Keratinocyte (primary cell): ENCODE results near the gene ZBTB7B. TPM values are rescaled to one million over a fixed set of nuclear protein-coding genes. Genes with fewer than 3 reads are reported as not detected.

ENCODE experiments used
- DNase-seq: peaks from one replicate; pipeline ENCODE4 v3.0.0-alpha.2; 2011; ENCODE audit warnings: low read depth, missing footprints, low spot score
- FAIRE-seq: peaks from 2 replicates; lab custom pipeline; 2011; peaks lifted over from hg19 to GRCh38; lab: Jason Lieb, UNC
- H2AFZ ChIP-seq: 2 replicates; pipeline ENCODE4 v1.6.0; 2012; ENCODE audit warnings: low read length, control low read depth, inconsistent platforms; ENCODE audit not compliant: control insufficient read depth
- H3K27ac ChIP-seq: 2 replicates; pipeline ENCODE4 v1.5.1; 2011; ENCODE audit warnings: low read length; ENCODE audit not compliant: control insufficient read depth, insufficient read depth
- H3K27me3 ChIP-seq: 3 replicates; pipeline ENCODE4 v1.6.0; 2011; ENCODE audit warnings: low read length; ENCODE audit not compliant: control insufficient read depth, insufficient read depth; ENCODE audit errors: extremely low read depth
- H3K36me3 ChIP-seq, 2 experiments: 2 replicates in 1 of 2; 3 replicates in 1 of 2; pipeline ENCODE4 v1.5.1; 2011; ENCODE audit warnings: low read length in 2 of 2, mild to moderate bottlenecking in 1 of 2; ENCODE audit not compliant: control insufficient read depth in 2 of 2, insufficient read depth in 2 of 2; ENCODE audit errors: extremely low read depth in 1 of 2
- H3K4me1 ChIP-seq: 3 replicates; pipeline ENCODE4 v1.5.1; 2011; ENCODE audit warnings: low read length; ENCODE audit not compliant: control insufficient read depth, insufficient read depth; ENCODE audit errors: extremely low read depth
- H3K4me2 ChIP-seq: 3 replicates; pipeline ENCODE4 v1.6.0; 2011; ENCODE audit warnings: low read depth, low read length; ENCODE audit not compliant: control insufficient read depth, insufficient read depth; ENCODE audit errors: extremely low read depth
- H3K4me3 ChIP-seq, 3 experiments: fragments of 200-600 bp in 1 of 3; sonication (generic) in 1 of 3; 2 replicates in 2 of 3; 3 replicates in 1 of 3; pipeline ENCODE4 v1.5.1; 2011 to 2016; ENCODE audit warnings: low read length in 3 of 3, mild to moderate bottlenecking in 3 of 3, control low read depth in 2 of 3, inconsistent platforms in 1 of 3, low read depth in 1 of 3, mixed read lengths in 1 of 3, mixed run types in 1 of 3, moderate library complexity in 1 of 3; ENCODE audit not compliant: control insufficient read depth in 2 of 3, insufficient read depth in 2 of 3; ENCODE audit errors: extremely low read depth in 1 of 3
- H3K79me2 ChIP-seq: 2 replicates; pipeline ENCODE4 v1.6.0; 2012; ENCODE audit warnings: low read length; ENCODE audit not compliant: control insufficient read depth, insufficient read depth
- H3K9ac ChIP-seq: 3 replicates; pipeline ENCODE4 v1.6.0; 2011; ENCODE audit warnings: low read length; ENCODE audit not compliant: control insufficient read depth, insufficient read depth; ENCODE audit errors: extremely low read depth
- H3K9me1 ChIP-seq: 3 replicates; pipeline ENCODE4 v1.6.0; 2011; ENCODE audit warnings: low read length; ENCODE audit not compliant: control insufficient read depth, insufficient read depth; ENCODE audit errors: extremely low read depth
- H3K9me3 ChIP-seq: 2 replicates; pipeline ENCODE4 v1.5.1; 2012; ENCODE audit warnings: low read depth, low read length; ENCODE audit not compliant: control insufficient read depth
- H4K20me1 ChIP-seq: 3 replicates; pipeline ENCODE4 v1.6.0; 2011; ENCODE audit warnings: low read length; ENCODE audit not compliant: control insufficient read depth, insufficient read depth; ENCODE audit errors: extremely low read depth
- EZH2 ChIP-seq: IDR thresholded peaks from one replicate; pipeline ENCODE4 v1.6.1; 2012; ENCODE audit warnings: inconsistent platforms, mild to moderate bottlenecking, low read length, moderate library complexity
- dilution Hi-C: fragments of 300-500 bp; cut with MboI; formaldehyde crosslinking; loops from one replicate; pipeline ENCODE4 v1.7.0; 2020; ENCODE audit warnings: low sequenced_read_pairs; ENCODE audit not compliant: extremely low pct_ligation_motif_present
- polyA plus RNA-seq, 5 experiments: library from polyadenylated mRNA; depleted of rRNA in 3 of 5; stranded (reverse) in 3 of 5; stranded (forward) in 1 of 5; unstranded in 1 of 5; fragments of >200 nt; gene quantifications; 1 replicate in 1 of 5; 2 replicates in 3 of 5; 3 replicates in 1 of 5; pipeline versions ENCODE4 v1.2.1 to v1.2.3, GENCODE V29; 2011 to 2012; ENCODE audit warnings: missing spikeins in 2 of 5, low read depth in 1 of 5, low replicate concordance in 1 of 5
- TF ChIP-seq, protein P1 (sequence below), 3 experiments: IDR thresholded peaks in 1 of 3; conservative IDR thresholded peaks in 1 of 3; optimal IDR thresholded peaks in 1 of 3; 2 replicates in 2 of 3; 3 replicates in 1 of 3; pipeline versions ENCODE3 to v1.5.1; 2011; ENCODE audit warnings: low read length in 3 of 3, mild to moderate bottlenecking in 3 of 3, moderate library complexity in 2 of 3, control low read depth in 1 of 3, inconsistent platforms in 1 of 3; ENCODE audit not compliant: insufficient read depth in 2 of 3; ENCODE audit errors: extremely low read depth in 1 of 3

ZBTB7B gene
- polyA plus RNA-seq, 1 donor (not counting 4 experiments of a cell fraction or from before 2014, with no cell fraction given) = 20.9 TPM

DNA sequence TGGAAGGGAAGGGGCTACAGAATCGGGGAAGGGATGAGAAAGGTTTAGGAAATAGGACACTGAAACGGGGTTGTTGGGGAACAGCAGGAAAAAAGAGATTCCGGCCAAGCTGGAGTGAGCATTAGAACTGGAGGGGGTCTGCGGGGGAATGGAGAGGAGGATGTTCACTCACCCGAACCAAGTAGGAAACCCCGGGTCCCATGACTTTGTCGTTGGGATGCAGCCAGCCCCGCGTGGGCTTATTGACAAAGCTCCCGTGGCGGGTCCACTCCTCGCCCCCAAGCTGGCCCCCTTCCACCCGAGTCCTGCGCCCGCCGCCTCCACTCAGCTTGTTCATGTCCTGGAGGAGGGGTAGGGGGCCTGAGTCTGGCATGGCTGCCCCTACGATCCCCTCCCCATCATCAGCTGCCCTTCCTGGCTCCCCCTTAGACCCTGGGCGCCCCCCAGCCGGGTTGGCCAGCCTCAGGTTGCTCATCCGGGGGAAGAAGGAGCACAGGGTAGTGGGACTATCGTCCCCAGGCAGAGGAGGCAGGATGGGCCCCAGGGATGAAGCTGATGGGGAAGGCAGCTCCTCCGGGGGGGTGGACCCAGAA is 32.6 kb upstream of the ZBTB7B start:
- Histone ChIP-seq H3K27ac (peak overlapping the region; percentile 99), H3K4me2 (peak overlapping the region; percentile 76), H3K36me3 (peaks cover 20 to 39% of the 10 kb centered on the region in 2 experiments), H3K4me1 (peaks cover 50% of the 10 kb centered on the region), H3K9ac (peak overlapping the region; percentile 79), H3K4me3 (peak overlapping the region; percentile 52 to 71 (median 54)), H2AFZ (no peak overlapping the region), H4K20me1 (no peaks in the 10 kb centered on the region), H3K27me3 (no peaks in the 10 kb centered on the region), H3K9me3 (no peaks in the 10 kb centered on the region), H3K79me2 (peaks cover 52% of the 10 kb centered on the region), H3K9me1 (no peaks in the 10 kb centered on the region)
- dilution Hi-C loops = no loop called here
- no peak for FAIRE-seq
- no peak for DNase-seq
- TF ChIP-seq, protein P1, sequence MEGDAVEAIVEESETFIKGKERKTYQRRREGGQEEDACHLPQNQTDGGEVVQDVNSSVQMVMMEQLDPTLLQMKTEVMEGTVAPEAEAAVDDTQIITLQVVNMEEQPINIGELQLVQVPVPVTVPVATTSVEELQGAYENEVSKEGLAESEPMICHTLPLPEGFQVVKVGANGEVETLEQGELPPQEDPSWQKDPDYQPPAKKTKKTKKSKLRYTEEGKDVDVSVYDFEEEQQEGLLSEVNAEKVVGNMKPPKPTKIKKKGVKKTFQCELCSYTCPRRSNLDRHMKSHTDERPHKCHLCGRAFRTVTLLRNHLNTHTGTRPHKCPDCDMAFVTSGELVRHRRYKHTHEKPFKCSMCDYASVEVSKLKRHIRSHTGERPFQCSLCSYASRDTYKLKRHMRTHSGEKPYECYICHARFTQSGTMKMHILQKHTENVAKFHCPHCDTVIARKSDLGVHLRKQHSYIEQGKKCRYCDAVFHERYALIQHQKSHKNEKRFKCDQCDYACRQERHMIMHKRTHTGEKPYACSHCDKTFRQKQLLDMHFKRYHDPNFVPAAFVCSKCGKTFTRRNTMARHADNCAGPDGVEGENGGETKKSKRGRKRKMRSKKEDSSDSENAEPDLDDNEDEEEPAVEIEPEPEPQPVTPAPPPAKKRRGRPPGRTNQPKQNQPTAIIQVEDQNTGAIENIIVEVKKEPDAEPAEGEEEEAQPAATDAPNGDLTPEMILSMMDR (optimal IDR thresholded peaks at IDR 0.05 in 1 of 3, IDR thresholded peaks at IDR 0.05 in 1 of 3, conservative IDR thresholded peaks at IDR 0.05 in 1 of 3; ENCODE audit: extremely low read depth in 1 of 3, insufficient read depth in 2 of 3, low read length in 3 of 3) = no peak
- TF ChIP-seq EZH2 = no peak

DNA sequence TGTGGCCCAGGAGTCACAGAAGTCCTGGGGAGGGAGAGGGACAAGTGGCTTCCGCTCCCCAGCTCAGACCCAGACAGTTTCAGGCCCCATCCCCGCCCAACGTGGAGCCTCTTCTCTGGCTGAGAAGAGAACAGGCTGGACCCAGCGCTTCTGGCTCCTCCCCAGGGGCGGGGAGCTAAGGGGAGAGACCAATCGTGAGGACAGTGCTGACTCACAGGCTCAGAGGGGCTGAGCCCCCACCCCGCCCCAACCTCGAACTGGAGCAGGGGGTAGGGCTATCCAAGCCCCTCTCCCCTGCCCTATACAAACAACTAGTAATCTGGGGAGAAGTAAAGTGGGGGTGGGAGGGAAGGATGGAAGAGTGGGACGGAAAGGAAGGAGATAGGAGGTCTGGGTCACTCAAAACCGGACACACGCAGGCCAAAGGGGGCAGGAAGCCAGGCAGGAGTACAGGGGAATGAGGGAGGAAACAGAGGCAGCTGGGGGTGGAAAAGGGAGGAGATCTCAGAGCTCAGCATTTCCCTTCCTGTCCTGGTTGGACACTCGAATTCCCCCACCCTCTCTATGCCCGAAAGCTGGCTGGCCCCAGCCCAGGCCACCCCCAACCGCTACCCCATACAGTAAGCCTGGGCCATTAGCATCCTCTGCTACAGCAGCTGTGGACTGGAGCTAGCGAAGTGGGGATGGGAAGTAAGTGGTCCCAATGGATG is 31.8 kb upstream of the ZBTB7B start, which contains the start of gene SHC1:
TSS of gene SHC1 (minus strand) at position 117 of the 710 bp plus-strand sequence. CDS start 221 bp downstream, outside the sequence.
- no peak within 1 kb of the TSS for H2AFZ ChIP-seq
- peak within 1 kb of the TSS; percentile 52 to 71 (median 54) for H3K4me3 ChIP-seq
- H3K9me3 ChIP-seq = no peaks in the 10 kb centered on the region
- peaks cover 54% of the 10 kb centered on the region for H3K79me2 ChIP-seq
- peak within 1 kb of the TSS; percentile 79 for H3K9ac ChIP-seq
- dilution Hi-C loops = no loop called here
- H4K20me1 ChIP-seq = no peaks in the 10 kb centered on the region
- H3K27me3 ChIP-seq = no peaks in the 10 kb centered on the region
- peaks cover 14 to 32% of the 10 kb centered on the region in 2 experiments for H3K36me3 ChIP-seq
- peak; percentile 65 for FAIRE-seq
- H3K4me1 ChIP-seq = peaks cover 50% of the 10 kb centered on the region
- H3K27ac ChIP-seq = peak within 1 kb of the TSS; percentile 99
- DNase-seq = peak; percentile 84
- TF ChIP-seq, protein P1 (optimal IDR thresholded peaks at IDR 0.05 in 1 of 3, IDR thresholded peaks at IDR 0.05 in 1 of 3, conservative IDR thresholded peaks at IDR 0.05 in 1 of 3; ENCODE audit: extremely low read depth in 1 of 3, insufficient read depth in 2 of 3, low read length in 3 of 3) = no peak
- no peak for TF ChIP-seq EZH2
- H3K4me2 ChIP-seq = peak within 1 kb of the TSS; percentile 76
- H3K9me1 ChIP-seq = no peaks in the 10 kb centered on the region
